ENCODE data around the gene CLDN19.

CLDN19 gene

DNA sequence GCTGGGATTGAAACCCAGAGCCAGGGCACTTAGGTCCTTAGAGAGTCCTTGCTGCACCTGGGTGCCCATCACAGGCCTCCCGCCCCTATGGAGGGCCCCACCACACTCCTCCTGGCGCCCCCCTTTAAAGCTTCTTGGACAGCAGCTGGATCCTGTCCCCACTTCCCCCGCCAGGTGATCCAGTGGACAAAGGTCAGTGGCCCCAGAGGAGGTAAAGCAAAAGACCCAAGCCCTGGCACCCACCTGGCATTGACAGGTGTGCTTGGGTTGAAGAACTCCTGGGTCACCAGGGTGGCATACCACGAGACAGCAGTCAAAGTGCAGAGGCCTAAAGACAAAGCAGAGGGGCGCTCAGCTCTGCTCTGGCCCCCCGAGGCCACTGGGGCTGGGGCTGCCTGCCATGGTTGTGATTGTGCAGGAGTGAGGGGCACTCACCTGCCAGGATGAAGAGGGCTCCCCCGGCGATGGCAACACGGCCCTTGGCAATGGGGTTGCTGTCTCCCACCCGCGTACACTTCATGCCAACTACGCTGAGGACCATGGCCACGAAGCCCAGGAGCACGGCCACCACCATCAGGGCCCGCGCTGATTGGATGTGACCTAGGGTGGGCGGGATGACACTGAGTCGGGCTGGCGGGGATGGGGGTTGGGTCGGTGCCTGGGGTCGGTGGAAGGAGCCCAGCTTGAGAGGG lies 1.9 kb downstream of the CLDN19 start:
- no peak for FAIRE-seq
- DNase-seq (ENCODE audit: insufficient read length, low spot score) = no peak
- TF ChIP-seq, protein P1, sequence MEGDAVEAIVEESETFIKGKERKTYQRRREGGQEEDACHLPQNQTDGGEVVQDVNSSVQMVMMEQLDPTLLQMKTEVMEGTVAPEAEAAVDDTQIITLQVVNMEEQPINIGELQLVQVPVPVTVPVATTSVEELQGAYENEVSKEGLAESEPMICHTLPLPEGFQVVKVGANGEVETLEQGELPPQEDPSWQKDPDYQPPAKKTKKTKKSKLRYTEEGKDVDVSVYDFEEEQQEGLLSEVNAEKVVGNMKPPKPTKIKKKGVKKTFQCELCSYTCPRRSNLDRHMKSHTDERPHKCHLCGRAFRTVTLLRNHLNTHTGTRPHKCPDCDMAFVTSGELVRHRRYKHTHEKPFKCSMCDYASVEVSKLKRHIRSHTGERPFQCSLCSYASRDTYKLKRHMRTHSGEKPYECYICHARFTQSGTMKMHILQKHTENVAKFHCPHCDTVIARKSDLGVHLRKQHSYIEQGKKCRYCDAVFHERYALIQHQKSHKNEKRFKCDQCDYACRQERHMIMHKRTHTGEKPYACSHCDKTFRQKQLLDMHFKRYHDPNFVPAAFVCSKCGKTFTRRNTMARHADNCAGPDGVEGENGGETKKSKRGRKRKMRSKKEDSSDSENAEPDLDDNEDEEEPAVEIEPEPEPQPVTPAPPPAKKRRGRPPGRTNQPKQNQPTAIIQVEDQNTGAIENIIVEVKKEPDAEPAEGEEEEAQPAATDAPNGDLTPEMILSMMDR (IDR thresholded peaks at IDR 0.05; ENCODE audit: insufficient read depth, missing control alignments) = no peak

DNA sequence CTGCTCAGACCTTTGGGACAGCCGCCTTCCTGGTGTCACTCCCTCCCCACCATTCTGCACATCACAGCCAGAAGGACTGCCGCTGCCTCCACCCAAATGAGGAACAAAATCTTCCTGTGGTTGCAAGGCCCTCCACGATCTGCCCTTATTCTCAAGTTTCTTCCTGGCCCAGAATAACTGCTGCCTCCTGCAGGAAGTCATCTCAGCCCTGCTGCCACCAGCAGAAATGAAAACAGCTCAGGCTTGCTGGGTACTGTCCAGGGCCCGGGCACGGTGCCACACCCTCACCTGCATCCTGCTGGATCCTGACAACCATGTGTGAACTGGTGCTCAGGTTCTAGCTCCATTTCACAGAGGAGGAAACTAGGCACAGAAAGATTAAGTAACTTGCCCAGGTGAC lies 2.8 kb downstream of the CLDN19 start:
- DNase-seq (ENCODE audit: insufficient read length, low spot score) = no peak
- TF ChIP-seq, protein P1 (IDR thresholded peaks at IDR 0.05; ENCODE audit: insufficient read depth, missing control alignments) = no peak
- FAIRE-seq = no peak

DNA sequence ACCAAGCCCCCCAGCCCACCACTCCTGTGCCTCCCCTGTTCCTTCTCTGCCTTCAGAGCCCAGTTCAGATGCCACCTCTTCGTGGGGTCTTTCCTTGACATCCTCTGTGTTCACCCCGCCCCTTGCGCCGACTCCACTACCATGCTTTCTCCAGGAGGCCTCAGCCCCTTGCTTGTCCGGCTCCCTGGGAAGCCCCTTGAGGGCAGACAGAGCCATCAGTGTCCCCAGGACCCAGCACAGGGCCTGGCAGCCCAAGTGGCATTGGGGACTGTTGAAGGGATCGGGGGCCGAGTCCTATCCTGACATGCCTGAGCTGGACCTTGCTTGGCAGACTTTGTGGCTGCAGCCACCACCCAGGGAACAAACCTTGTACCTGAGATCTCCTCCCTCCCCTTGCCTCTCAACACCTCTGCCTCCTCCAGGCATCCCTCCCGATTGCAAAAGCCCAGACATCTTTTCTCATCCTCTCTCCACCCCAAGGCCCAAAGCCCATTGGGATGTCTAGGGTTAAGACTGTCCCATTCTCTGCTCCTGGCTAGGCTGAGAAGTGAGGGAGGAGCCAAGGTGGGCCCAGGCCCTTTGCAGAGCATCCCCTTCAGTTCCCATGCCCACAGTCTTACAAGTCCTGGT lies 3.4 kb downstream of the CLDN19 start:
- TF ChIP-seq, protein P1 (IDR thresholded peaks at IDR 0.05; ENCODE audit: insufficient read depth, missing control alignments) = no peak
- no peak for DNase-seq (ENCODE audit: insufficient read length, low spot score)
- FAIRE-seq = no peak

DNA sequence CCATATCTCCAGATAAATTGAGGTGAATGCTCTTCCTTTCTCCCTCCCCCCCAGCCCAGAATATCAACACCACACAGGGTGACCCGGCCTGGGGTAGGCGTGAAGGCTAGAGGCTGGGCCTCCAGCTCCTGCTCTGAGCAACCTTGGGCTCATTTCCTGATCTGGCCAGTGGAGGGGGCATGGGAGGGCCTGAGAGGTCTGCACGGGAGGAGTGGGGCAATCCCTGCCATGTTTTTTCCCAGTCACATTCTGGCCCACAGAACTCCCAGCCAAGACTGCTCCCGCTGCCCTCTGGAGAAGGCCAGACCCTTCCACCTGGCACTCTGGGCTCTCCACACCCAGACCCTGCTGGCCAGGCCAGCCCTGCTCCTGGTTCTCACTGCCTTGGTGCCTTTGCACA lies 3.9 kb downstream of the CLDN19 start:
- FAIRE-seq = no peak
- TF ChIP-seq, protein P1 (IDR thresholded peaks at IDR 0.05; ENCODE audit: insufficient read depth, missing control alignments) = no peak
- no peak for DNase-seq (ENCODE audit: insufficient read length, low spot score)

DNA sequence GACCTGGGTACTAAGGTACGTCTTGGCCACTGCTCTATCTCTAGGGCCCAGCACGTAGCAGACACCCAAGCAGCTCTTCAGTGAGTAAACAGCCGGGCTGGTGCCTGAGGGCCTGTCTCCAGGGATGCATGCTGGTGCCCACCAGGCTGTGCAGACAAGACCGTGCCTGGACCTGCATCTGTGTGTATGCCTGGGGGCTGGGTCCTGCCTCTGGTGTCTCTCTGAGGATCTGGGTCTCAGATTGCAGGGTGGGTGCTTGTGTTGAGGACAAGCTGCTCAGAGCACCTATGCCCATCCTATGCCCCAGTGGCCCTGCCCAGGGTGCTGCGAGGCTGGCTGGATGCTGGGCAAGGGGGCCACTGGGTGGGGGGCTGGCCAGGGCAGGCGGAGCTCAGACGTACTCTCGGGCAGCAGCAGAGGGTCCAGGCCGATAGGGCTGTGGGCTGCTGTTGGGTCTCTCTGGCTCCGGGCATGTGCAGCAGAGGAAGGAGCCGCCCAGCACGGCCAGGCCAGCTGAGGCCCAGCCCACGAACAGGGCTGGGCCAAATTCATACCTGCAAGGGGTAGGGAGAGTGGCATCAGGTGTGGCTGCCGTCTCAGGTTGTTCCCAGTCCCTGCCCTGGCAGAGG lies 4.4 kb downstream of the CLDN19 start:
- TF ChIP-seq, protein P1 (IDR thresholded peaks at IDR 0.05; ENCODE audit: insufficient read depth, missing control alignments) = no peak
- FAIRE-seq = no peak
- no peak for DNase-seq (ENCODE audit: insufficient read length, low spot score)

DNA sequence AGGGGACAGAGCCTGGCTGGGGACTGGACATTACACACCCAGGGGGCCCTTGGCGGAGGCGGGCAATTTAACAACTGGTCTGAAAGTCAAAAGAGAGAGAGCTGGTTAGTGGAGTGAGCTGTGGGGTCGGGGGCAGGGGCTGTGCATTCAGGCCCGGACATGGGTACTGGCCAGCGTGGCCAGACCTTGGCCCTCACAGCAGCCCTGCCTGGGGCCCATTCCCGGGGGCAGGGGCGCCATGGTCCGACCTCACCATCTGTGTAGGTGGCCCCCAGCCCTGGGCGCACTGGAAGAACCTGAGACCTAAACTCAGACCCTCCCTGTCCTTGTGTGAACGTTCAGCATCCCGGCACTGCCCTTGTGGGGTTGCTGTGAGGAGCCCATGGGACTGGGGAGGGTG lies 5.0 kb downstream of the CLDN19 start:
- DNase-seq (ENCODE audit: insufficient read length, low spot score) (no peak), FAIRE-seq (no peak)
- TF ChIP-seq, protein P1 (IDR thresholded peaks at IDR 0.05; ENCODE audit: insufficient read depth, missing control alignments) = no peak
